HAP-1 (cell line): Measurements from ENCODE around the gene ARHGEF17.

Source experiments
- DNase-seq, 2 experiments: peaks; one replicate each; pipeline ENCODE4 v3.0.0-alpha.2; 2016 to 2020; ENCODE audit warnings: low spot score in 2 of 2
- H3K27me3 ChIP-seq: fragments of 250-450 bp; sonication (Bioruptor Pico); 2 replicates; pipeline ENCODE4 v1.5.1; 2020; ENCODE audit warnings: low read depth, mild to moderate bottlenecking, moderate library complexity
- H3K36me3 ChIP-seq: fragments of 250-450 bp; sonication (Bioruptor Pico); replicated peaks from 2 replicates; pipeline ENCODE4 v1.5.1; 2020; ENCODE audit warnings: mild to moderate bottlenecking
- H3K4me1 ChIP-seq: fragments of 250-450 bp; sonication (Bioruptor Pico); 2 replicates; pipeline ENCODE4 v1.5.1; 2020; ENCODE audit warnings: mild to moderate bottlenecking
- H3K4me3 ChIP-seq: fragments of 250-450 bp; sonication (Bioruptor Pico); 2 replicates; pipeline ENCODE4 v1.5.1; 2020; ENCODE audit warnings: mild to moderate bottlenecking, moderate library complexity
- H3K9me3 ChIP-seq: fragments of 250-450 bp; sonication (Bioruptor Pico); 2 replicates; pipeline ENCODE4 v1.5.1; 2020; ENCODE audit warnings: mild to moderate bottlenecking, moderate library complexity
- in situ Hi-C: fragments of 300-500 bp; cut with MboI; formaldehyde crosslinking; loops from 3 replicates; pipeline ENCODE4 v1.14.3; 2020; ENCODE audit warnings: low sequenced_read_pairs, inconsistent platforms, mixed read lengths

ARHGEF17 gene

GRCh38 chr11:73346186-73346935 lies 38.3 kb downstream of the ARHGEF17 start:
- no peaks in the 10 kb centered on the region for H3K4me1 ChIP-seq
- H3K4me3 ChIP-seq = no peak overlapping the region
- in situ Hi-C loops = no loop called here
- H3K27me3 ChIP-seq = no peaks in the 10 kb centered on the region
- no peaks in the 10 kb centered on the region for H3K36me3 ChIP-seq
- DNase-seq = no peak
- H3K9me3 ChIP-seq = no peaks in the 10 kb centered on the region

GRCh38 chr11:73347067-73347466 lies 39.0 kb downstream of the ARHGEF17 start:
- Histone ChIP-seq H3K4me1 (no peaks in the 10 kb centered on the region), H3K36me3 (no peaks in the 10 kb centered on the region), H3K9me3 (no peaks in the 10 kb centered on the region), H3K4me3 (no peak overlapping the region), H3K27me3 (no peaks in the 10 kb centered on the region)
- DNase-seq = no peak
- in situ Hi-C loops = no loop called here

GRCh38 chr11:73348838-73349237 lies 40.8 kb downstream of the ARHGEF17 start:
- Histone ChIP-seq H3K4me1 (no peaks in the 10 kb centered on the region), H3K36me3 (no peaks in the 10 kb centered on the region)
- in situ Hi-C loops = no loop called here

GRCh38 chr11:73349633-73350032 lies 41.6 kb downstream of the ARHGEF17 start:
- in situ Hi-C loops = no loop called here
- H3K9me3 ChIP-seq = no peaks in the 10 kb centered on the region
- no peaks in the 10 kb centered on the region for H3K27me3 ChIP-seq
- no peak for DNase-seq
- no peak overlapping the region for H3K4me3 ChIP-seq
- no peaks in the 10 kb centered on the region for H3K36me3 ChIP-seq
- no peaks in the 10 kb centered on the region for H3K4me1 ChIP-seq

More at GRCh38 chr11:73348838-73349237, 40.8 kb downstream of the ARHGEF17 start:
- Histone ChIP-seq H3K9me3 (no peaks in the 10 kb centered on the region), H3K4me3 (no peak overlapping the region), H3K27me3 (no peaks in the 10 kb centered on the region)
- no peak for DNase-seq

- H3K4me1 ChIP-seq = no peaks in the 10 kb centered on the region
- no peaks in the 10 kb centered on the region for H3K9me3 ChIP-seq
- no peaks in the 10 kb centered on the region for H3K27me3 ChIP-seq
- DNase-seq = peak; percentile 61 to 62
- in situ Hi-C loops = no loop called here
- H3K36me3 ChIP-seq = no peaks in the 10 kb centered on the region
- no peak overlapping the region for H3K4me3 ChIP-seq
Measured at GRCh38 chr11:73350908-73351636, 43.0 kb downstream of the ARHGEF17 start.

GRCh38 chr11:73353422-73353821 lies 45.3 kb downstream of the ARHGEF17 start:
- in situ Hi-C loops = no loop called here
- Histone ChIP-seq H3K27me3 (no peaks in the 10 kb centered on the region), H3K36me3 (no peaks in the 10 kb centered on the region), H3K9me3 (no peaks in the 10 kb centered on the region), H3K4me1 (no peaks in the 10 kb centered on the region), H3K4me3 (no peak overlapping the region)
- DNase-seq = no peak

- no peak for DNase-seq
- in situ Hi-C loops = no loop called here
- Histone ChIP-seq H3K4me3 (no peak overlapping the region), H3K27me3 (no peaks in the 10 kb centered on the region), H3K36me3 (no peaks in the 10 kb centered on the region), H3K4me1 (no peaks in the 10 kb centered on the region), H3K9me3 (no peaks in the 10 kb centered on the region)
Measured at GRCh38 chr11:73355109-73355508, 47.0 kb downstream of the ARHGEF17 start.

GRCh38 chr11:73356979-73357860 lies 49.1 kb downstream of the ARHGEF17 start:
- in situ Hi-C loops = no loop called here
- Histone ChIP-seq H3K27me3 (no peaks in the 10 kb centered on the region), H3K4me3 (no peak overlapping the region), H3K4me1 (no peaks in the 10 kb centered on the region), H3K36me3 (peaks cover 3% of the 10 kb centered on the region), H3K9me3 (no peaks in the 10 kb centered on the region)
- DNase-seq = no peak

- in situ Hi-C loops = no loop called here
- peaks cover 3% of the 10 kb centered on the region for H3K36me3 ChIP-seq
- no peaks in the 10 kb centered on the region for H3K27me3 ChIP-seq
- H3K4me3 ChIP-seq = no peak overlapping the region
- DNase-seq = no peak
- no peaks in the 10 kb centered on the region for H3K4me1 ChIP-seq
- no peaks in the 10 kb centered on the region for H3K9me3 ChIP-seq
Measured at GRCh38 chr11:73358071-73358470, 50.0 kb downstream of the ARHGEF17 start.

GRCh38 chr11:73359341-73359740 lies 51.3 kb downstream of the ARHGEF17 start:
- in situ Hi-C loops = no loop called here
- no peak overlapping the region for H3K4me3 ChIP-seq
- H3K27me3 ChIP-seq = no peaks in the 10 kb centered on the region
- H3K9me3 ChIP-seq = no peaks in the 10 kb centered on the region
- DNase-seq = no peak
- H3K4me1 ChIP-seq = no peaks in the 10 kb centered on the region
- H3K36me3 ChIP-seq = peaks cover 7% of the 10 kb centered on the region

GRCh38 chr11:73359930-73360742 lies 52.1 kb downstream of the ARHGEF17 start:
- H3K4me3 ChIP-seq = no peak overlapping the region
- in situ Hi-C loops = no loop called here
- DNase-seq = peak; percentile 23 to 62

GRCh38 chr11:73360743-73361369 lies 52.8 kb downstream of the ARHGEF17 start:
- H3K4me3 ChIP-seq = no peak overlapping the region
- no peaks in the 10 kb centered on the region for H3K9me3 ChIP-seq
- H3K27me3 ChIP-seq = no peaks in the 10 kb centered on the region
- peaks cover 7% of the 10 kb centered on the region for H3K36me3 ChIP-seq
- in situ Hi-C loops = no loop called here
- no peak for DNase-seq
- no peaks in the 10 kb centered on the region for H3K4me1 ChIP-seq

More at GRCh38 chr11:73359930-73360742, 52.1 kb downstream of the ARHGEF17 start:
- H3K9me3 ChIP-seq = no peaks in the 10 kb centered on the region
- no peaks in the 10 kb centered on the region for H3K27me3 ChIP-seq
- no peaks in the 10 kb centered on the region for H3K4me1 ChIP-seq
- H3K36me3 ChIP-seq = peaks cover 7% of the 10 kb centered on the region
